ENCODE data around the gene GNPDA2. TPM values are rescaled to one million over a fixed set of nuclear protein-coding genes. Genes with fewer than 3 reads are reported as not detected.

GNPDA2 gene
- total and polyA plus RNA-seq, 2 of the 4 experiments (the other 2 are of a cell fraction) = 11.0 to 13.4 TPM

DNA sequence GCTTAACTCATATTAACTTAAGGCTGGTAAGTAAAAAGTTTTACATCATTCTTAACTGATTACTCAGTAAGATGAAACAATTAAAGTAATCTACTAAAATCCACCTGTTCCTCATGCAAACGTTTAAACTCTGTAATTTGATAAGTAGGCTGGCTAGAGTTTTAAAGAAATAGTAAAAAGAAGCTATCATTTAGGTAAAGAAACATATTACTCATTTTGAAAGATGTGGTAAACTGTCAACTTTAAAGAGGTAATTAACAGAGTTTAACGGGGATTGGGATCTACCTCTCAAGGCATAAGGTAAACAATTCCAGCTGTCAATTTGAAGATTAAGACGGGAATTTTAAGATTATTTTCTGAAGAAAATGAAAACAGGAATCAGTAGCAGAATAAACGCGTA, 9.8 kb downstream of the GNPDA2 start:
- Histone ChIP-seq H4K5ac (ENCODE audit: low read depth, low read length) (no peak overlapping the region), H3K9me3 (ENCODE audit: control insufficient read depth, insufficient read depth, low read length) (no peaks in the 10 kb centered on the region), H3K9ac (ENCODE audit: low read depth, low read length) (no peak overlapping the region), H2AFZ (replicated peaks; ENCODE audit: low read length, poor library complexity) (no peak overlapping the region), H3K56ac (ENCODE audit: extremely low read depth, insufficient read depth, low read length) (no peak overlapping the region), H3K14ac (replicated peaks; ENCODE audit: low read depth, low read length) (no peak overlapping the region), H2BK15ac (ENCODE audit: low read depth, low read length) (no peak overlapping the region), H3K36me3 (ENCODE audit: control insufficient read depth, insufficient read depth, low read length) (0 out of 2 replicates have a peak, but pooled peaks cover 2% of the 10 kb centered on the region), H4K8ac (ENCODE audit: low read depth in 2 of 2, low read length in 2 of 2) (no peak overlapping the region), H3K4me2 (ENCODE audit: low read depth, low read length) (no peak overlapping the region), H3K4ac (ENCODE audit: low read depth, low read length) (no peak overlapping the region), H4K91ac (ENCODE audit: insufficient read depth, low read depth, low read length) (no peak overlapping the region), H2AK5ac (ENCODE audit: low read depth, low read length) (no peak overlapping the region), H3K27ac (ENCODE audit: insufficient read depth, low read length) (no peak overlapping the region), H2BK5ac (ENCODE audit: low read depth, low read length, poor library complexity, severe bottlenecking) (no peak overlapping the region), H3K18ac (ENCODE audit: low read depth, low read length) (no peak overlapping the region), H2AK9ac (replicated peaks; ENCODE audit: low read depth, low read length, poor library complexity) (no peak overlapping the region), H2BK20ac (ENCODE audit: low read depth, low read length) (no peak overlapping the region), H3K4me1 (ENCODE audit: control insufficient read depth, insufficient read depth, low read length) (no peaks in the 10 kb centered on the region), H3K4me3 (ENCODE audit: insufficient read depth, low read depth, low read length) (no peak overlapping the region), H3K23ac (ENCODE audit: low read depth, low read length) (no peak overlapping the region), H2BK120ac (ENCODE audit: low read depth, low read length) (no peak overlapping the region), H3K9me1 (ENCODE audit: insufficient read depth, low read length) (no peaks in the 10 kb centered on the region), H3K27me3 (ENCODE audit: control insufficient read depth, insufficient read depth, low read length) (no peaks in the 10 kb centered on the region), H4K20me1 (ENCODE audit: insufficient read depth, low read length) (no peaks in the 10 kb centered on the region), H3K79me1 (ENCODE audit: low read depth in 1 of 2, low read length in 2 of 2) (peaks cover 0 to 5% of the 10 kb centered on the region in 2 experiments; a peak in 2 of 4 replicates)
- DNase-seq = no peak
- intact Hi-C loops (cut with micrococcal nuclease) = no loop called here
- no TSS peak for BruUV-seq (replicated peaks)
- ATAC-seq (ENCODE audit: low read depth) = no peak
- POLR2A ChIA-PET (ENCODE audit: unreplicated experiment) = interaction anchor here (0.6 kb wide), 1 partner anchor 8 kb away, joined by 3 read pairs; no protein-coding TSS in a partner anchor
- TF ChIP-seq, protein P1, sequence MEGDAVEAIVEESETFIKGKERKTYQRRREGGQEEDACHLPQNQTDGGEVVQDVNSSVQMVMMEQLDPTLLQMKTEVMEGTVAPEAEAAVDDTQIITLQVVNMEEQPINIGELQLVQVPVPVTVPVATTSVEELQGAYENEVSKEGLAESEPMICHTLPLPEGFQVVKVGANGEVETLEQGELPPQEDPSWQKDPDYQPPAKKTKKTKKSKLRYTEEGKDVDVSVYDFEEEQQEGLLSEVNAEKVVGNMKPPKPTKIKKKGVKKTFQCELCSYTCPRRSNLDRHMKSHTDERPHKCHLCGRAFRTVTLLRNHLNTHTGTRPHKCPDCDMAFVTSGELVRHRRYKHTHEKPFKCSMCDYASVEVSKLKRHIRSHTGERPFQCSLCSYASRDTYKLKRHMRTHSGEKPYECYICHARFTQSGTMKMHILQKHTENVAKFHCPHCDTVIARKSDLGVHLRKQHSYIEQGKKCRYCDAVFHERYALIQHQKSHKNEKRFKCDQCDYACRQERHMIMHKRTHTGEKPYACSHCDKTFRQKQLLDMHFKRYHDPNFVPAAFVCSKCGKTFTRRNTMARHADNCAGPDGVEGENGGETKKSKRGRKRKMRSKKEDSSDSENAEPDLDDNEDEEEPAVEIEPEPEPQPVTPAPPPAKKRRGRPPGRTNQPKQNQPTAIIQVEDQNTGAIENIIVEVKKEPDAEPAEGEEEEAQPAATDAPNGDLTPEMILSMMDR (conservative IDR thresholded peaks at IDR 0.05; ENCODE audit: low read depth, low read length) = no peak
- TF ChIP-seq RFX5 (IDR thresholded peaks at IDR 0.05; ENCODE audit: low read depth, low read length) = no peak
- TF ChIP-seq FOS (IDR thresholded peaks at IDR 0.05; ENCODE audit: low read depth, low read length) = no peak
- TF ChIP-seq CHD1 (IDR thresholded peaks at IDR 0.05; ENCODE audit: low read depth, low read length) = no peak
- no peak for TF ChIP-seq MXI1 (IDR thresholded peaks at IDR 0.05; ENCODE audit: borderline replicate concordance, low read depth, low read length)
- no peak for TF ChIP-seq POLR2A (IDR thresholded peaks at IDR 0.05; ENCODE audit: low read depth, low read length)
- no peak for TF ChIP-seq RAD21 (IDR thresholded peaks at IDR 0.05; ENCODE audit: low read length)
- no peak for TF ChIP-seq SMC3 (IDR thresholded peaks at IDR 0.05; ENCODE audit: low read depth, low read length)
- no peak for TF ChIP-seq MAFK (IDR thresholded peaks at IDR 0.05; ENCODE audit: low read depth, low read length)
- no peak for TF ChIP-seq CEBPB (IDR thresholded peaks at IDR 0.05; ENCODE audit: low read depth, low read length)
- TF ChIP-seq NFE2L2 (IDR thresholded peaks at IDR 0.05; ENCODE audit: low read depth, low read length) = no peak
- TF ChIP-seq MAZ (IDR thresholded peaks at IDR 0.05; ENCODE audit: borderline replicate concordance, low read depth, low read length) = no peak
- TF ChIP-seq RCOR1 (IDR thresholded peaks at IDR 0.05; ENCODE audit: insufficient replicate concordance, low read length) = no peak
- TF ChIP-seq BHLHE40 (IDR thresholded peaks at IDR 0.05; ENCODE audit: low read depth, low read length) = no peak
- TF ChIP-seq, protein P2, sequence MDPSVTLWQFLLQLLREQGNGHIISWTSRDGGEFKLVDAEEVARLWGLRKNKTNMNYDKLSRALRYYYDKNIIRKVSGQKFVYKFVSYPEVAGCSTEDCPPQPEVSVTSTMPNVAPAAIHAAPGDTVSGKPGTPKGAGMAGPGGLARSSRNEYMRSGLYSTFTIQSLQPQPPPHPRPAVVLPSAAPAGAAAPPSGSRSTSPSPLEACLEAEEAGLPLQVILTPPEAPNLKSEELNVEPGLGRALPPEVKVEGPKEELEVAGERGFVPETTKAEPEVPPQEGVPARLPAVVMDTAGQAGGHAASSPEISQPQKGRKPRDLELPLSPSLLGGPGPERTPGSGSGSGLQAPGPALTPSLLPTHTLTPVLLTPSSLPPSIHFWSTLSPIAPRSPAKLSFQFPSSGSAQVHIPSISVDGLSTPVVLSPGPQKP (IDR thresholded peaks at IDR 0.05; ENCODE audit: borderline replicate concordance, low read depth, low read length) = no peak
- TF ChIP-seq, protein P3, sequence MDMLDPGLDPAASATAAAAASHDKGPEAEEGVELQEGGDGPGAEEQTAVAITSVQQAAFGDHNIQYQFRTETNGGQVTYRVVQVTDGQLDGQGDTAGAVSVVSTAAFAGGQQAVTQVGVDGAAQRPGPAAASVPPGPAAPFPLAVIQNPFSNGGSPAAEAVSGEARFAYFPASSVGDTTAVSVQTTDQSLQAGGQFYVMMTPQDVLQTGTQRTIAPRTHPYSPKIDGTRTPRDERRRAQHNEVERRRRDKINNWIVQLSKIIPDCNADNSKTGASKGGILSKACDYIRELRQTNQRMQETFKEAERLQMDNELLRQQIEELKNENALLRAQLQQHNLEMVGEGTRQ (IDR thresholded peaks at IDR 0.05; ENCODE audit: low read depth, low read length) = no peak
- dilution Hi-C loops (cut with HindIII; ENCODE audit: low sequenced_read_pairs, unreplicated experiment) = no loop called here
- CTCF ChIA-PET = no interaction called here
- no CpG with 5 or more reads among the region's 5 CpGs for WGBS, 2 experiments (ENCODE audit: extremely low coverage in 2 of 2, insufficient read length in 1 of 2)
- in situ Hi-C loops (cut with MboI; ENCODE audit: low sequenced_read_pairs) = no loop called here
